GM12892 (cell line): ENCODE data around the gene CAMK1D.

ENCODE experiments used
- POLR2A ChIP-seq: IDR thresholded peaks from 2 replicates; pipeline ENCODE4 v1.6.1; 2011; ENCODE audit warnings: low read depth, low read length, control low read depth
- POLR2AphosphoS5 ChIP-seq: IDR thresholded peaks from 2 replicates; pipeline ENCODE4 v1.6.1; 2011; ENCODE audit warnings: low read depth, low read length, control low read depth
- TAF1 ChIP-seq: IDR thresholded peaks from 2 replicates; pipeline ENCODE4 v1.6.1; 2011; ENCODE audit warnings: low read depth, mild to moderate bottlenecking, control low read depth, low read length, borderline replicate concordance

DNA sequence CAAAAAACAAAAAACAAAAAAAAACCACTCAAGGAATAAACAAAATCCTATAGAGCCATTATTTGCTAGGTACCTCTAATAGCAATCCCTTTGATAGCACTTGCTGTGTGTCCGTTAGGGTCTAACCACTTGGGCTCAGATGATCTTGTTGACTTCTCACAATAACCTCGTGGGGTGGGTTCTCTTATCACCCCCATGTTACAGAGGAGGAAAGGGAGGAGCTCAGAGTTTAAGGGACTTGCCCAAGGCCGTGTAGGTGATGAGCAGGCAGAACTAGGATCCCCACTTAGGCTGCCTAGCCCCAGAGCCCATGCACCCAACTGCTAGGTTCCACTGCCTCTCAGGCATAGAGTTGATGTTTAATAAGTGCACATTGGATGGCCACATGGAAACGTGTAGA is 131.1 kb downstream of the CAMK1D start:
- TF ChIP-seq POLR2A (no peak), POLR2AphosphoS5 (no peak), TAF1 (no peak)
